Islet precursor cell (in vitro differentiated cells): ENCODE data around the gene SIVA1.

Experiments used
- DNase-seq: peaks from one replicate; pipeline ENCODE4 v3.0.0-alpha.2; 2018

Gene SIVA1

GRCh38 chr14:104753528-104754212 is 723 bp downstream of the SIVA1 start:
- DNase-seq = no peak

GRCh38 chr14:104754213-104754851 is 1.4 kb downstream of the SIVA1 start:
- no peak for DNase-seq

DNA sequence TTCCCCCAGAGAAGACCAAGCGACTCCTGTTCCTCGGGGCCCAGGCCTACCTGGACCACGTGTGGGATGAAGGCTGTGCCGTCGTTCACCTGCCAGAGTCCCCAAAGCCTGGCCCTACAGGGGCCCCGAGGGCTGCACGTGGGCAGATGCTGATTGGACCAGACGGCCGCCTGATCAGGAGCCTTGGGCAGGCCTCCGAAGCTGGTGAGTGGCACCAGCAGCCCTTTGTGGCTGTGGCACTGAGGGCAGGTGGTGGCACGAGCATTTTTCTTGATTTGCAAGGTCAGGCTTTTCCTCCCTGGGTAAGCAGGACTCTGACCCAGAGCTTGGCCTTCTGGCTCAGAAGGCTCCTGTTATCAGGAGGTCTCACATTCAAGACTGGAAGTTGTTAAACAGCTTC is 2.7 kb downstream of the SIVA1 start:
- DNase-seq = no peak

GRCh38 chr14:104756477-104757237 is 3.7 kb downstream of the SIVA1 start:
- no peak for DNase-seq

DNA sequence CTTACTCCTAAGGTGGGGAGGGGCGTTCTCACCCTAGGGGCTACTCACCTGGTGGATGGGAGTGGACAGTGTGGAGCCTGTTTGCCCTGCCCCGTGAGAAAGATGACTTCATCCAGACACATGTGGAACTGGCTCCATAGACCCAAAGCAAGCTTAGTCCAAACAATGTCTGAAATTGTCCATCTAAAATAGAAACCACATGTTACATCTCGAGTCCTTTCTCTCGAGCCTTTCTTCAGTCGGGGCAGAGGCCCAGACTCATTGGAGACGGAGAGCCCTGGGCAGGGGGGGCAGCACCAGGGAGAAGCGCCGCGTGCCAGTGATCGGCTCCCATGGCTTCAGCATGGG is 4.3 kb downstream of the SIVA1 start:
- DNase-seq = no peak

DNA sequence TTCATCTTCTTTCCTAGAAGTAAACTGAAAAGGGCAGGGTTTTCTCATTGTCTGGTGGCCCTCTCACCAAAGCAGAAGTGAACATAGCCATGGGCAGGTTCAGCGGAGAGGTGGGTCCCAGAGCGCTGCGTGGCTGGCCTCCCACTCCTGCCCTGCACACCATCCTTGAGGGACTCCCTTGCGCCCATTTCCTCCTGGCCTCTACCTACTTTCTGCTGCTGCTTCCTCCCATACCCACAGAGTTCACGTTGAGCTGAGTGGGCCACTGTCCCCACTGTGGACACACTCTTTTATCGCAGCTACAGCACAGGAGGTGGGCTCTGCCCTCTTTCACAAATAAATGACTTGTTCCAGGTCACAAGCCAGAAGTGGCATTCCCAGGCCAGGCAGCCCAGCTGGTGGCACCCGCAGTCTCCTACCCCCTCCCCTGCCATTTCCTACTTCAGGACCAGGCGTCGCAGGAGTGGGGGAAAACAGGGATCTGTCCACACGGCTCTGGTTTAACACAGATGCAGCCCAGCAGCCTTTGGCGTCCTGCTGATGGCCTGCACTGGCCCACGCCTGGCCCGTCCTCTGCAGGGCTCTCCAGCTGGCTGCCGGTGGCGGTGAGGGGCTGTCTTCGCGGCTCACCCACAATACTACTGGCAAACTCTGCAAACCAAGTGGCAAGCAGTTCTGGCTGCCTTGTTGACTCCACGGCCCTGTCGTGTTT is 4.9 kb downstream of the SIVA1 start:
- no peak for DNase-seq

- no peak for DNase-seq
These were observed 6.3 kb downstream of the SIVA1 start for GRCh38 chr14:104758981-104759969.

DNA sequence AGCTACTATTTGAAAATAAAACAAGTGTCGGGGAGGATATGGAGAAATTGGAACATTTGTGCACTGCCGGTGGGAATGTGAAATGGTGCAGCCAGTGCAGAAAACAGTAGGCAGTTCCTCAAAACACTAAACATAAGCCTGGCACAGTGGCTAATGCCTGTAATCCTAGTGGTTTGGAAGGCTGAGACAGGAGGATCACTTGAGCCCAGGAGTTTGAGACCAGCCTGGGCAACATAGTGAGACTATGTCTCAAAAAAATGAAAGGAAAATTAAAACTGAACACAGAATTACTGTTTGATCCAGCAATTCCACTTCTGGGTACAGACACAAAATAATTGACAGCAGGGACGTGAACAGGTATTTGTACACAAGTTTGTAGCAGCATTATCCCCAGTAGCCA is 12.6 kb downstream of the SIVA1 start:
- DNase-seq = no peak

GRCh38 chr14:104766256-104766862 is 13.4 kb downstream of the SIVA1 start:
- no peak for DNase-seq

DNA sequence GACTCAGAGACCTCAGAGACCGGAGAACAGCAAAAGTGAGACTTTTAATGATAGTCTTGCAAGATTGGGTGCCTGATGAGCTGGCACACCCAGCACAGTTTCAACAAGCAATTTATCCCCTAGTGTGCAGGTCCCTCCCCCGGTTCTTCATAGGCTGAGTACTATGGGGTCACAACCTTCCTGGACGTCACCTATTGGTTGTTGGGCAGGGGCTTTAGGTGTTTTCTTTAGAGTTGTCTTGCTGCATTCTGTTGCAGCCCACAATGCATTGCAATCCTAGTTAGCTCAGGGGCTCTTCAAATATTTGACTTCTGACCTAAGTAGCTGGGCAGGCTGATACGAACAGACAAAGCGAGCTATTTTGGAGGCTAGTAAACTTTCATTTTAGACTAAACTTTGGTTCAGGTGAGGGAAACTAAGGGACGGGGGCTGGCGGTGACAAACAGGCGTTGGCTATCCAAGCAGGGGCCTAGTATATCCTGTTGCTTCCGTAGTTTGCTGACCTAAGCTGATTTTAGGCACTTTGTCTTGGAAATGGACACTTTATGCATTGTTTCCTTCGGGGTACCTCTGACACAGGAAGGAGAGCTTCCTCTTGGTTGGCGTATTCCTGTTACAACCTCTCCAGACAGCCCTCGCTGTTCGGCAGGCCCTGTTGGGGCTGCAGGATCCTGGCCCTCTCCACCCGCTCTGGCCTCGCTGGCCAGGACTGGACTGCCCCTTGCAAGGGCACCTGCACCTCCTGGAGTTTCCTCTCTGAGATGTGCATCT is 14.1 kb downstream of the SIVA1 start:
- DNase-seq = no peak

- no peak for DNase-seq
These were observed 14.6 kb downstream of the SIVA1 start for GRCh38 chr14:104767634-104767918.

- peak; percentile 98 for DNase-seq
These were observed 15.7 kb downstream of the SIVA1 start for GRCh38 chr14:104768437-104769323.

DNA sequence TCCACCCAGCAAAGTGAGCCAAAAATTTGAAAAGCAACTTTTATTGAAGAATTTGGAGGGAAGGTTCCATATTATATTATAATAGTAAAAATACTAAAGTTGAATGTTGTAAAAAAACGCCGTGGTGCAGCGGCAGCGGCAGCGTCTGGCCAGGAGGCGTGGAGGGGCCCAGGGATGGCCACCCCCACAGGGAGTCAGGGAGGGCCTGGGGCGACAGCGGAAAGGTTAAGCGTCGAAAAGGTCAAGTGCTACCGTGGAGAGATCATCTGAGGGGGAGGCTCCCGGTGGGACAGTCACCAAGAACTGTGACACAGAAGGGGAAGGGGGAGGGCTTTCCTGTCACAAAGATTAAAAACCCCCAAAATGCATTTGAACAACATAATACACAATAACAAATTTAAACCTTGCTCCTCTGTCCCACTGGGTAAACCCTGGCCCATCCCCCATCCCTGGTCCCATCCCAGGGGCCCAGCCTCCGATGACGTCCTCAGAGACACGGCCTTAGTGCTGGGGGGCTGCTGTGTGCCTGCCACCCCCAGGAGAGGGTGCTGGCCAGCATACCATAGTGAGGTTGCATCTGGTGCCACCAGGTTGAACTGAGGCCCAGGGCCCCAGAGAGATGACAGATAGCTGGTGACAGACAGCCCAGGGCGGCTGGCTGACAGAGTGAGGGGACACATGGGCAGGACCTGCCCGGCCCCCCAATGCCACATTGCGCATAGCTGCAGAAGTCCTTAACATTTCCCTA is 16.6 kb downstream of the SIVA1 start:
- no peak for DNase-seq

- DNase-seq = no peak
These were observed 17.2 kb downstream of the SIVA1 start for GRCh38 chr14:104770072-104770579.

DNA sequence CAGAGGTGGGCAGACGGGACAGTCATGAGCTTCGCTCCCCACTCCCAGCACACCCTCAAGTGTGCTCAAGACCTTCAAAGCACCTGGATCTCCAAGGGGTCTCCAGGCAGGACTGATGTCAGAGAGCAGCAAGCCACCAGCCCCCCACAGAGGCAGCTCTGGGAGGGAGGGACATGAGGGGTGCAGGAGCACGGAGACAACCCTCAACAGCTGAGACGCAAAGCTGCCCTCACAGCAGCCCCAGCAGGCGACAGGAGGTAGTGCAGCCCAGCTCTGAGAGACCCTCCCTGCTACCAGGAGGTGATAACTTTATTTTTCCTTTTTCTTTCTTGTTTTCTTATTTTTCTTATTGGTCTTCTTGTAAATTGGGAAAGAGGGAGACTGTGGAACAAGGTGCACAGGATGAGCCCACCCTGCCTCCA is 17.9 kb downstream of the SIVA1 start:
- no peak for DNase-seq

GRCh38 chr14:104771374-104771773 is 18.4 kb downstream of the SIVA1 start:
- no peak for DNase-seq

DNA sequence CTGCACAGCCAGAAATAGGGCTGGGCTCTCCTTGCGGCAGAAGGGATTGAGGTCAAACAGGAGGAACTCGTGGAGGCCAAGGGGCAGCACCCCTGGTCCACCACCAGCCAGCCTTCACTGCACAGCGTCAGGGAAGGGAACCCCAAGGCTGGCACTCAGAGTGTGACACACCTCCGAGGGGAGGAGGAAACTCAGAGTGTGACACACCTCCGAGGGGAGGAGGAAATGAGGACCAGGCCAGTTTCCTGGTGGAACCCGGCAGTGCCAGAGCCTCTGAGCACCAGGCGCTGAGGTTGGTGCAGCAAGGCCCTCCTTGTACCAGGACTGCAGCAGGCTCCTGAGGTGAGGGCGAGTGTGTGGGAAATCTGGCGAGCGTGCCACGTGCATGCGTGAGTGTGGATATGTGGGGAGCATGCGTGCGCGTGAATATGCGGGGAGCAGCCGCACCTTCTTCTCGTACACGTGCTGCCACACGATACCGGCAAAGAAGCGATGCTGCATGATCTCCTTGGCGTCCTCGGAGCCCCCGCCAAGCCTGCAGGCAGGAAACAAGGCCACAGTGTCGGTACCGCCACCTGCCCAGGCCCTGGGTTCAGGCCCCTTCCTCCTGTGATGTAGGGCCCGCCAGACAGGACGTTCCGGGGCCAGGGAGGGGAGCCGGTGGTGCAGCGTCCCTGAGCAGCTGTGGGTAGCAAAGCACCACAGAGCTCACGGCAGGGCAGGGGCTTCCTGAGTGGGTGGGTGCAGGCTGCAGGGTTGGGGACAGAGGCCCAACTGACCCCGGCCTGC is 19.2 kb downstream of the SIVA1 start:
- no peak for DNase-seq
